Skeletal muscle tissue (tissue), 4 donors: ENCODE results near the gene MGAT4A. TPM values are rescaled to one million over a fixed set of nuclear protein-coding genes. Genes with fewer than 3 reads are reported as not detected.
A peak's percentile ranks its signal among the peaks of the same experiment; 100 is the strongest.

Experiments used
- H3K27ac ChIP-seq: one replicate; pipeline ENCODE4 v1.7.0; 2013; ENCODE audit warnings: mild to moderate bottlenecking, low read depth, low read length, inconsistent platforms
- H3K27me3 ChIP-seq, 3 donors: one replicate each; pipeline ENCODE4 v1.7.0; 2013; ENCODE audit warnings: low read length in 3 of 3; ENCODE audit not compliant: control insufficient read depth in 3 of 3, insufficient read depth in 3 of 3
- H3K36me3 ChIP-seq, 3 donors: one replicate each; pipeline ENCODE4 v1.7.0; 2013; ENCODE audit warnings: low read length in 3 of 3; ENCODE audit not compliant: control insufficient read depth in 3 of 3, insufficient read depth in 3 of 3
- H3K4me1 ChIP-seq, 3 donors: one replicate each; pipeline ENCODE4 v1.7.0; 2013; ENCODE audit warnings: low read length in 3 of 3, mild to moderate bottlenecking in 3 of 3; ENCODE audit not compliant: control insufficient read depth in 3 of 3, insufficient read depth in 3 of 3
- H3K4me3 ChIP-seq, 3 donors: one replicate each; pipeline ENCODE4 v1.7.0; 2013; ENCODE audit warnings: low read length in 3 of 3
- H3K9ac ChIP-seq, 3 donors: one replicate each; pipeline ENCODE4 v1.7.0; 2013; ENCODE audit warnings: low read length in 3 of 3, mild to moderate bottlenecking in 3 of 3, moderate library complexity in 2 of 3, low read depth in 1 of 3
- H3K9me3 ChIP-seq, 3 donors: one replicate each; pipeline ENCODE4 v1.7.0; 2013; ENCODE audit warnings: low read length in 3 of 3; ENCODE audit not compliant: control insufficient read depth in 3 of 3
- total RNA-seq: library from RNA; depleted of rRNA; stranded (reverse); fragments of >200 nt; gene quantifications from one replicate; pipeline ENCODE4 v1.2.3, GENCODE V29; 2014
- donor health status: Osteomylitis.

Gene MGAT4A
- total RNA-seq, 1 donor from 2014 or later = 6.3 TPM

GRCh38 chr2:98748292-98749065 is 17.5 kb upstream of the MGAT4A start:
- H3K27me3 ChIP-seq = peaks cover 4 to 15% (median 10%) of the 10 kb centered on the region in 3 donors
- H3K9ac ChIP-seq = no peak overlapping the region
- H3K27ac ChIP-seq = peak overlapping the region; percentile 33

GRCh38 chr2:98747888-98748287 is 17.0 kb upstream of the MGAT4A start:
- Histone ChIP-seq H3K27ac (no peak overlapping the region), H3K36me3 (no peaks in the 10 kb centered on the region), H3K27me3 (peaks cover 5 to 18% (median 10%) of the 10 kb centered on the region in 3 donors), H3K9ac (no peak overlapping the region), H3K4me3 (no peak overlapping the region), H3K9me3 (no peaks in the 10 kb centered on the region), H3K4me1 (peaks cover 0 to 3% (median 0%) of the 10 kb centered on the region in 3 donors)

More at GRCh38 chr2:98748292-98749065, 17.5 kb upstream of the MGAT4A start:
- peaks cover 0 to 3% (median 0%) of the 10 kb centered on the region in 3 donors for H3K4me1 ChIP-seq
- no peaks in the 10 kb centered on the region for H3K9me3 ChIP-seq
- H3K4me3 ChIP-seq = no peak overlapping the region
- H3K36me3 ChIP-seq = no peaks in the 10 kb centered on the region

GRCh38 chr2:98746426-98746825 is 15.5 kb upstream of the MGAT4A start:
- H3K9ac ChIP-seq = no peak overlapping the region
- no peaks in the 10 kb centered on the region for H3K36me3 ChIP-seq
- H3K4me3 ChIP-seq = no peak overlapping the region
- H3K9me3 ChIP-seq = no peaks in the 10 kb centered on the region
- peaks cover 5 to 18% (median 10%) of the 10 kb centered on the region in 3 donors for H3K27me3 ChIP-seq
- peaks cover 0 to 3% (median 0%) of the 10 kb centered on the region in 3 donors for H3K4me1 ChIP-seq
- no peak overlapping the region for H3K27ac ChIP-seq

- no peaks in the 10 kb centered on the region for H3K4me1 ChIP-seq
- H3K4me3 ChIP-seq = no peak overlapping the region
- peaks cover 4 to 12% (median 5%) of the 10 kb centered on the region in 3 donors for H3K27me3 ChIP-seq
- H3K9ac ChIP-seq = no peak overlapping the region
- no peaks in the 10 kb centered on the region for H3K36me3 ChIP-seq
- no peak overlapping the region for H3K27ac ChIP-seq
- no peaks in the 10 kb centered on the region for H3K9me3 ChIP-seq
Observed at GRCh38 chr2:98744595-98744994, 13.7 kb upstream of the MGAT4A start.

GRCh38 chr2:98743835-98744234 is 12.9 kb upstream of the MGAT4A start:
- H3K27me3 ChIP-seq = peaks cover 0 to 8% (median 5%) of the 10 kb centered on the region in 3 donors
- no peaks in the 10 kb centered on the region for H3K36me3 ChIP-seq
- no peak overlapping the region for H3K27ac ChIP-seq
- no peaks in the 10 kb centered on the region for H3K4me1 ChIP-seq
- H3K9me3 ChIP-seq = no peaks in the 10 kb centered on the region
- no peak overlapping the region for H3K4me3 ChIP-seq
- H3K9ac ChIP-seq = no peak overlapping the region

- no peaks in the 10 kb centered on the region for H3K9me3 ChIP-seq
- H3K36me3 ChIP-seq = no peaks in the 10 kb centered on the region
- no peaks in the 10 kb centered on the region for H3K4me1 ChIP-seq
- no peak overlapping the region for H3K4me3 ChIP-seq
- peaks cover 0 to 6% (median 5%) of the 10 kb centered on the region in 3 donors for H3K27me3 ChIP-seq
- no peak overlapping the region for H3K9ac ChIP-seq
- H3K27ac ChIP-seq = no peak overlapping the region
Observed at GRCh38 chr2:98739020-98739419, 8.1 kb upstream of the MGAT4A start.

- H3K27me3 ChIP-seq = peaks cover 0 to 6% (median 5%) of the 10 kb centered on the region in 3 donors
- H3K9me3 ChIP-seq = no peaks in the 10 kb centered on the region
- no peak overlapping the region for H3K4me3 ChIP-seq
- no peaks in the 10 kb centered on the region for H3K4me1 ChIP-seq
- H3K9ac ChIP-seq = no peak overlapping the region
- no peak overlapping the region for H3K27ac ChIP-seq
- H3K36me3 ChIP-seq = no peaks in the 10 kb centered on the region
Observed at GRCh38 chr2:98738304-98738703, 7.4 kb upstream of the MGAT4A start.

- Histone ChIP-seq H3K27ac (no peak overlapping the region), H3K27me3 (peaks cover 0 to 4% (median 3%) of the 10 kb centered on the region in 3 donors), H3K4me1 (no peaks in the 10 kb centered on the region), H3K9me3 (no peaks in the 10 kb centered on the region), H3K4me3 (no peak overlapping the region), H3K36me3 (no peaks in the 10 kb centered on the region), H3K9ac (no peak overlapping the region)
Observed at GRCh38 chr2:98737848-98738247, 6.9 kb upstream of the MGAT4A start.

- Histone ChIP-seq H3K27me3 (no peaks in the 10 kb centered on the region), H3K4me1 (peaks cover 5 to 10% (median 5%) of the 10 kb centered on the region in 3 donors), H3K4me3 (no peak overlapping the region), H3K9ac (no peak overlapping the region), H3K9me3 (no peaks in the 10 kb centered on the region), H3K36me3 (no peaks in the 10 kb centered on the region), H3K27ac (no peak overlapping the region)
Observed at GRCh38 chr2:98736464-98736889, 5.5 kb upstream of the MGAT4A start.

GRCh38 chr2:98734823-98735260 is 3.9 kb upstream of the MGAT4A start:
- H3K4me3 ChIP-seq = no peak overlapping the region
- H3K27ac ChIP-seq = no peak overlapping the region

More at GRCh38 chr2:98734823-98735260, 3.9 kb upstream of the MGAT4A start:
- Histone ChIP-seq H3K36me3 (no peaks in the 10 kb centered on the region), H3K9ac (no peak overlapping the region), H3K4me1 (peaks cover 5 to 13% (median 7%) of the 10 kb centered on the region in 3 donors), H3K27me3 (no peaks in the 10 kb centered on the region), H3K9me3 (no peaks in the 10 kb centered on the region)
